Prostate gland (tissue), 2 donors: ENCODE data around the gene LRRC4C.

ENCODE experiments used
- POLR2A ChIP-seq: fragments of 450-650 bp; IDR thresholded peaks from one replicate; pipeline ENCODE4 v1.6.1; 2016; ENCODE audit warnings: antibody characterized with exemption, mild to moderate bottlenecking
- POLR2AphosphoS5 ChIP-seq: sonication (generic); formaldehyde crosslinking; IDR thresholded peaks from one replicate; pipeline ENCODE4 v1.6.1; 2017; ENCODE audit warnings: antibody characterized with exemption
- TF ChIP-seq, protein P1 (sequence below), 4 experiments: fragments of 200-600 bp in 2 of 4; fragments of 450-650 bp in 2 of 4; sonication (generic) in 2 of 4; IDR thresholded peaks; 1 replicate in 3 of 4; 2 replicates in 1 of 4; pipeline ENCODE4 v1.5.1; 2016 to 2019; ENCODE audit warnings: antibody characterized with exemption in 4 of 4, mild to moderate bottlenecking in 2 of 4, moderate library complexity in 2 of 4

DNA sequence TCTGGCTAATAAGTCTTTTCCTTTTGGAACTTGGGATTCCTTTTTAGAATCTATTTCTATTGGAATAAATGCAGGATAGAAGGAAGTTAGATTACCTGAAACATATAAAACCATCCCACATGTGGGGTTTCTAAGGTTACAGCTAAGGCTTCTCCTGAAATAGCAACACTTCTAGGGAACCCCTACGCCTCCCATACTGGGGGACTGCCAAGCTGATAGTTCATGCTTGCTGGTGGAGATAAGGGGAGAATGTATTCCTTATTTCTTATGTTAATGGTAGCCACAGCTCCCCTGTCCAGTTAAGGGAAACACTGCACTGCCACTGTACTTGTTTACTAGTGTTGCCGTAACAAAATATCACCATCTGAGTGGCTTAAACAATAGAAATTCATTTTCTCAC, 1189.6 kb downstream of the LRRC4C start:
- TF ChIP-seq, protein P1, sequence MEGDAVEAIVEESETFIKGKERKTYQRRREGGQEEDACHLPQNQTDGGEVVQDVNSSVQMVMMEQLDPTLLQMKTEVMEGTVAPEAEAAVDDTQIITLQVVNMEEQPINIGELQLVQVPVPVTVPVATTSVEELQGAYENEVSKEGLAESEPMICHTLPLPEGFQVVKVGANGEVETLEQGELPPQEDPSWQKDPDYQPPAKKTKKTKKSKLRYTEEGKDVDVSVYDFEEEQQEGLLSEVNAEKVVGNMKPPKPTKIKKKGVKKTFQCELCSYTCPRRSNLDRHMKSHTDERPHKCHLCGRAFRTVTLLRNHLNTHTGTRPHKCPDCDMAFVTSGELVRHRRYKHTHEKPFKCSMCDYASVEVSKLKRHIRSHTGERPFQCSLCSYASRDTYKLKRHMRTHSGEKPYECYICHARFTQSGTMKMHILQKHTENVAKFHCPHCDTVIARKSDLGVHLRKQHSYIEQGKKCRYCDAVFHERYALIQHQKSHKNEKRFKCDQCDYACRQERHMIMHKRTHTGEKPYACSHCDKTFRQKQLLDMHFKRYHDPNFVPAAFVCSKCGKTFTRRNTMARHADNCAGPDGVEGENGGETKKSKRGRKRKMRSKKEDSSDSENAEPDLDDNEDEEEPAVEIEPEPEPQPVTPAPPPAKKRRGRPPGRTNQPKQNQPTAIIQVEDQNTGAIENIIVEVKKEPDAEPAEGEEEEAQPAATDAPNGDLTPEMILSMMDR (IDR thresholded peaks at IDR 0.05): no peak
- TF ChIP-seq POLR2A (no peak), POLR2AphosphoS5 (no peak)
